Measurements from ENCODE around the gene DLX3. TPM values are rescaled to one million over a fixed set of nuclear protein-coding genes. Genes with fewer than 3 reads are reported as not detected.

Gene DLX3
- polyA plus RNA-seq, 1 donor from 2014 or later, result not detected

DNA sequence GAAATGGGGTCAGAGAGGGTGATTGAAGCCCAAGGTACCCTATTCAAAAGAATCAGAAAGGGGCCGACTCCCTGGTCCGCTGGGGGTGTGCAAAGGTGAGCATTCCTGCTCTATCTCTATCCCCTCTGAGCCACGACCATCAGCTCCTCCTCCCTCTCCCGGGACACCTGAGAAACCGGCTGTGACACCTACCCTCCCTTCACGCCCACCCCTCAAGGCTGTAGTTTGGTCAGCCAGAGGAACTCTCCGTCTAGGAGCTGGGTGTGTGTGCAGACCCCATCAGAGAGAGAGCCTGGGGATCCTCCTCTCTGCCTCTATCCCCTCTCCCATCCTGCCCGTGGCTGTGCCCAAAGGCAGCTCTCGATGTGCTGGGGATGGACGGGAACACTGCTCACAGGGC, 53.6 kb downstream of the DLX3 start:
- Histone ChIP-seq H3K27ac (ENCODE audit: low read length) (no peak overlapping the region), H3K36me3 (ENCODE audit: insufficient read depth, low read length) (no peaks in the 10 kb centered on the region), H3K4me3 (ENCODE audit: low read length) (no peak overlapping the region), H3K9me3 (ENCODE audit: low read length) (no peaks in the 10 kb centered on the region), H3F3A (ENCODE audit: insufficient read depth, low read length, poor library complexity, severe bottlenecking) (no peaks in the 10 kb centered on the region), H3K9ac (ENCODE audit: low read length) (no peak overlapping the region), H2AFZ (ENCODE audit: low read depth, low read length) (no peak overlapping the region), H3K9me2 (ENCODE audit: insufficient read depth, low read length) (no peaks in the 10 kb centered on the region), H4K20me1 (ENCODE audit: insufficient read depth) (no peaks in the 10 kb centered on the region), H3K27me3 (ENCODE audit: insufficient read depth, low read depth, low read length) (no peaks in the 10 kb centered on the region), H3K79me2 (replicated peaks; ENCODE audit: insufficient read depth, low read length) (no peaks in the 10 kb centered on the region), H3K4me2 (ENCODE audit: low read length) (no peak overlapping the region)
- TF ChIP-seq REST (IDR thresholded peaks at IDR 0.05; ENCODE audit: borderline replicate concordance) (no peak), MXI1 (conservative IDR thresholded peaks at IDR 0.05; ENCODE audit: poor library complexity, severe bottlenecking) (no peak), TAF1 (IDR thresholded peaks at IDR 0.05; ENCODE audit: low read depth) (no peak), POLR2AphosphoS5 (IDR thresholded peaks at IDR 0.05) (no peak), SMC3 (conservative IDR thresholded peaks at IDR 0.05; ENCODE audit: poor library complexity) (no peak), EZH2 (IDR thresholded peaks at IDR 0.05; ENCODE audit: borderline replicate concordance, insufficient read depth, low read length, poor library complexity, severe bottlenecking) (no peak), CTCF (IDR thresholded peaks at IDR 0.05; ENCODE audit: poor library complexity, severe bottlenecking) (no peak)

Small RNA genes lying within 50 kb of the gene (small RNA-seq; reads per million reads assigned to genes)
- gene RNU6-1313P, result 0 reads per million in 3 experiments

Other genes starting within 250 kb of the DLX3 start
- 2.3 and 3.7 TPM in 2 replicates for gene FAM117A, start 231.1 kb downstream of the DLX3 start, polyA plus RNA-seq
- 25.9 and 31.0 TPM in 2 replicates for gene KAT7, start 206.5 kb downstream of the DLX3 start, polyA plus RNA-seq
- not detected in 2 replicates for gene TAC4, start 147.2 kb downstream of the DLX3 start, polyA plus RNA-seq
- gene DLX4, start 26.0 kb downstream of the DLX3 start, polyA plus RNA-seq, result not detected in 2 replicates
- gene ITGA3, start 60.9 kb upstream of the DLX3 start, polyA plus RNA-seq, result 33.0 and 37.2 TPM in 2 replicates
- 36.2 and 41.7 TPM in 2 replicates for gene PDK2, start 100.1 kb upstream of the DLX3 start, polyA plus RNA-seq
- 105 and 128 TPM in 2 replicates for gene SAMD14, start 134.9 kb upstream of the DLX3 start, polyA plus RNA-seq
- 29.2 and 30.5 TPM in 2 replicates for gene PPP1R9B, start 155.5 kb upstream of the DLX3 start, polyA plus RNA-seq
- 0.43 TPM in 1 of 2 replicates, not detected in the other for gene SGCA, start 170.8 kb upstream of the DLX3 start, polyA plus RNA-seq
- gene COL1A1, start 206.4 kb upstream of the DLX3 start, polyA plus RNA-seq, result 0.14 TPM in 1 of 2 replicates, not detected in the other

Measured in neural cell (in vitro differentiated cells).